Heart left ventricle (tissue), 13 donors: ENCODE data around the gene CAPN11.

Experiments used
- POLR2A ChIP-seq, 2 donors: fragments of 450-650 bp; IDR thresholded peaks; one replicate each; pipeline ENCODE4 v1.6.1; 2017; ENCODE audit warnings: antibody characterized with exemption in 2 of 2, mild to moderate bottlenecking in 2 of 2, moderate library complexity in 2 of 2
- TF ChIP-seq, protein P1 (sequence below), 12 donors: fragments of 200-600 bp; sonication (generic) in 4 of 12; IDR thresholded peaks; one replicate each; pipeline versions ENCODE4 v1.5.0 to v1.8.0; 2018 to 2022; ENCODE audit warnings: antibody characterized with exemption in 12 of 12, mild to moderate bottlenecking in 5 of 12
- donor health status: ischemic (EF 13 %, LVEDD 7.1; RV severe dilation, severe dysfunction).
- donor health status: DM: no; HTN: yes; CAD: no.
- donor health status: DM: no; HTN: no; CAD: no.
- donor health status: ischemic (EF 25% LVEDD 6.9; RV normal size, moderate dysfunction).
- donor health status: ischemic (EF 25% LVEDD 5.7; RV mildly dilated, moderate dysfunction).
- donor health status: ischemic (EF 35%, LVEDD 5.7; RV mildly dilated, moderate dysfunction).
- donor health status: nonischemic (EF 11% LVEDD 7.7; RV severe dilation, severe dysfunction).
- donor health status: DM: yes; HTN: yes; CAD: no.
- donor health status: PGD.
- donor health status: ischemic (EF 29% LVEDD 5.4; RV normal size, mild dysfunction).
- donor health status: nonischemic (EF 23%, LVEDD 6.1; RV moderate dilation, normal function).

DNA sequence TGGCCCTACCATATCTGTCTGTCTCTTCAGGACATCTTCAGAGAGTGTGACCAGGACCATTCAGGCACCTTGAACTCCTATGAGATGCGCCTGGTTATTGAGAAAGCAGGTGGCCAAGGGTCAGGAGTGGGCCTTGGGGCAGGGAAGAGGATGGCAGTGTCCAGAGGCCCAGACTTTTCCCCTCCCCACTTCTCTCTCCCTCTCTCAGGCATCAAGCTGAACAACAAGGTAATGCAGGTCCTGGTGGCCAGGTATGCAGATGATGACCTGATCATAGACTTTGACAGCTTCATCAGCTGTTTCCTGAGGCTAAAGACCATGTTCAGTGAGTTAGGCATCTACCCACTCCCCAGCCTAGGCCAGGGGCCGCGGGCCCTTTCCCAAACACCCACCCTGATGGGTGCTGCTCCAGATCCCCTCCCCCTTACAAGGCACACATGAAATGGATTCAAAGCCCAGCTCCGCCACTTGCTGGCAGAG lies 24.3 kb downstream of the CAPN11 start:
- TF ChIP-seq, protein P1, sequence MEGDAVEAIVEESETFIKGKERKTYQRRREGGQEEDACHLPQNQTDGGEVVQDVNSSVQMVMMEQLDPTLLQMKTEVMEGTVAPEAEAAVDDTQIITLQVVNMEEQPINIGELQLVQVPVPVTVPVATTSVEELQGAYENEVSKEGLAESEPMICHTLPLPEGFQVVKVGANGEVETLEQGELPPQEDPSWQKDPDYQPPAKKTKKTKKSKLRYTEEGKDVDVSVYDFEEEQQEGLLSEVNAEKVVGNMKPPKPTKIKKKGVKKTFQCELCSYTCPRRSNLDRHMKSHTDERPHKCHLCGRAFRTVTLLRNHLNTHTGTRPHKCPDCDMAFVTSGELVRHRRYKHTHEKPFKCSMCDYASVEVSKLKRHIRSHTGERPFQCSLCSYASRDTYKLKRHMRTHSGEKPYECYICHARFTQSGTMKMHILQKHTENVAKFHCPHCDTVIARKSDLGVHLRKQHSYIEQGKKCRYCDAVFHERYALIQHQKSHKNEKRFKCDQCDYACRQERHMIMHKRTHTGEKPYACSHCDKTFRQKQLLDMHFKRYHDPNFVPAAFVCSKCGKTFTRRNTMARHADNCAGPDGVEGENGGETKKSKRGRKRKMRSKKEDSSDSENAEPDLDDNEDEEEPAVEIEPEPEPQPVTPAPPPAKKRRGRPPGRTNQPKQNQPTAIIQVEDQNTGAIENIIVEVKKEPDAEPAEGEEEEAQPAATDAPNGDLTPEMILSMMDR (IDR thresholded peaks at IDR 0.05) = no peak
- TF ChIP-seq POLR2A (IDR thresholded peaks at IDR 0.05) = no peak
